HepG2 (cell line): ENCODE measurements around the gene AMBRA1. TPM values are rescaled to one million over a fixed set of nuclear protein-coding genes. Genes with fewer than 3 reads are reported as not detected.

Experiments
- ATAC-seq: fragments of 200-7000 bp; cut with Tn5 transposase; 3 replicates; pipeline ENCODE4 v1.9.1; 2020; ENCODE audit warnings: mild to moderate bottlenecking, moderate library complexity
- BruUV-seq: library from RNA; stranded (reverse); fragments of 400-500 nt; replicated peaks from 2 replicates; lab custom pipeline; 2021; lab: Mats Ljungman, UMichigan
- CTCF ChIA-PET: fragments of 300-600 bp; formaldehyde crosslinking; extraction: SDS; loops from one replicate; lab custom pipeline; 2021; ENCODE audit warnings: low total read pairs, inconsistent platforms, low intra/inter-chr PET ratio; lab: Yijun Ruan, JAX
- POLR2A ChIA-PET: fragments of 350-600 bp; sonication (Branson Sonifier 250); formaldehyde crosslinking; loops from one replicate; lab custom pipeline; 2020; ENCODE audit warnings: antibody characterized with exemption, inconsistent platforms; lab: Yijun Ruan, JAX
- DNase-seq: peaks from one replicate; pipeline ENCODE4 v3.0.0-alpha.2; 2015; ENCODE audit warnings: low spot score
- FAIRE-seq: peaks from 3 replicates; lab custom pipeline; 2011; peaks lifted over from hg19 to GRCh38; lab: Jason Lieb, UNC
- H2AFZ ChIP-seq: one replicate; pipeline ENCODE4 v1.6.1; 2011; ENCODE audit warnings: low read length, inconsistent platforms
- H3K27ac ChIP-seq: fragments of 300-600 bp; 3 replicates; pipeline ENCODE4 v1.8.0; 2011; ENCODE audit warnings: mixed run types, mild to moderate bottlenecking, mixed read lengths, low read length, inconsistent platforms; ENCODE audit not compliant: insufficient read depth; ENCODE audit errors: extremely low read length
- H3K27me3 ChIP-seq, 2 experiments: fragments of 200-600 bp in 1 of 2; 2 replicates in 1 of 2; 3 replicates in 1 of 2; pipeline versions ENCODE4 v1.6.0 to v1.8.0; 2011; ENCODE audit warnings: low read length in 2 of 2, mild to moderate bottlenecking in 2 of 2, moderate library complexity in 2 of 2, inconsistent platforms in 1 of 2; ENCODE audit not compliant: insufficient read depth in 2 of 2, control insufficient read depth in 1 of 2
- H3K36me3 ChIP-seq, 2 experiments: fragments of 200-600 bp in 1 of 2; replicated peaks in 1 of 2; 2 replicates in 1 of 2; 3 replicates in 1 of 2; pipeline versions ENCODE4 v1.5.1 to v1.8.0; 2011; ENCODE audit warnings: low read length in 2 of 2, inconsistent platforms in 1 of 2; ENCODE audit not compliant: insufficient read depth in 2 of 2, control insufficient read depth in 1 of 2
- H3K4me1 ChIP-seq: 2 replicates; pipeline ENCODE4 v1.5.1; 2012; ENCODE audit warnings: low read length, inconsistent platforms; ENCODE audit not compliant: insufficient read depth
- H3K4me2 ChIP-seq: 2 replicates; pipeline ENCODE4 v1.6.0; 2011; ENCODE audit warnings: low read depth, low read length, inconsistent platforms
- H3K4me3 ChIP-seq, 3 experiments: fragments of 200-600 bp in 1 of 3; sonication (generic), shearing (Covaris generic) in 1 of 3; replicated peaks in 1 of 3; 2 replicates each; pipeline ENCODE4 v1.5.1; 2011 to 2016; ENCODE audit warnings: low read length in 3 of 3, inconsistent platforms in 2 of 3, low read depth in 2 of 3, mild to moderate bottlenecking in 2 of 3, control low read depth in 1 of 3, mixed read lengths in 1 of 3; ENCODE audit not compliant: insufficient read depth in 1 of 3
- H3K79me2 ChIP-seq: one replicate; pipeline ENCODE4 v1.6.1; 2011; ENCODE audit warnings: low read length, inconsistent platforms; ENCODE audit not compliant: insufficient read depth
- H3K9ac ChIP-seq: 2 replicates; pipeline ENCODE4 v1.6.0; 2011; ENCODE audit warnings: mild to moderate bottlenecking, low read depth, low read length, inconsistent platforms; ENCODE audit not compliant: insufficient read depth
- H3K9me3 ChIP-seq: 2 replicates; pipeline ENCODE4 v1.5.1; 2012; ENCODE audit warnings: mild to moderate bottlenecking, low read length
- H4K20me1 ChIP-seq: 2 replicates; pipeline ENCODE4 v1.6.0; 2011; ENCODE audit warnings: inconsistent platforms, mild to moderate bottlenecking, low read length, moderate library complexity; ENCODE audit not compliant: insufficient read depth
- AHDC1 ChIP-seq: sonication (generic); formaldehyde crosslinking; IDR thresholded peaks from 2 replicates; pipeline ENCODE4 v1.5.1; 2020; ENCODE audit warnings: mild to moderate bottlenecking, missing genetic modification reagents, borderline replicate concordance
- ESRRA ChIP-seq: sonication (generic); formaldehyde crosslinking; IDR thresholded peaks from 2 replicates; pipeline ENCODE4 v1.5.1; 2020; ENCODE audit warnings: mild to moderate bottlenecking, low read depth, missing genetic modification reagents
- HMG20A ChIP-seq: IDR thresholded peaks from 2 replicates; pipeline ENCODE4 v1.6.1; 2016; ENCODE audit warnings: borderline replicate concordance
- MYPOP ChIP-seq: sonication (generic); formaldehyde crosslinking; IDR thresholded peaks from 2 replicates; pipeline ENCODE4 v1.8.1; 2023; ENCODE audit warnings: mild to moderate bottlenecking, moderate library complexity, missing genetic modification reagents
- PHF21A ChIP-seq: sonication (generic); formaldehyde crosslinking; IDR thresholded peaks from 2 replicates; pipeline ENCODE4 v1.5.0; 2020; ENCODE audit warnings: mild to moderate bottlenecking, missing genetic modification reagents
- PRDM15 ChIP-seq: sonication (generic); formaldehyde crosslinking; IDR thresholded peaks from 2 replicates; pipeline ENCODE4 v1.4.0; 2020; ENCODE audit warnings: missing genetic modification reagents
- SOX5 ChIP-seq: IDR thresholded peaks from 2 replicates; pipeline ENCODE4 v1.6.1; 2016; ENCODE audit warnings: borderline replicate concordance
- TERF1 ChIP-seq: sonication (generic); formaldehyde crosslinking; IDR thresholded peaks from 2 replicates; pipeline ENCODE4 v1.8.0; 2022; ENCODE audit warnings: mild to moderate bottlenecking, missing genetic modification reagents, moderate library complexity
- ZNF432 ChIP-seq: sonication (generic); formaldehyde crosslinking; IDR thresholded peaks from 2 replicates; pipeline ENCODE4 v1.5.0; 2020; ENCODE audit warnings: missing genetic modification reagents, mild to moderate bottlenecking, borderline replicate concordance
- ZNF44 ChIP-seq: sonication (generic); formaldehyde crosslinking; IDR thresholded peaks from 2 replicates; pipeline ENCODE4 v1.5.1; 2020; ENCODE audit warnings: mild to moderate bottlenecking, missing genetic modification reagents
- ZNF777 ChIP-seq: sonication (generic); formaldehyde crosslinking; IDR thresholded peaks from 2 replicates; pipeline ENCODE4 v1.4.0; 2020; ENCODE audit warnings: missing genetic modification reagents
- ZNF841 ChIP-seq: sonication (generic); formaldehyde crosslinking; IDR thresholded peaks from 2 replicates; pipeline ENCODE4 v1.8.1; 2023; ENCODE audit warnings: missing genetic modification reagents, borderline replicate concordance
- WGBS: methylation state at CpG from one replicate; pipeline ENCODE4 v1.1.6; 2017; ENCODE audit warnings: low lambda C conversion rate; 5-methylcytosine and 5-hydroxymethylcytosine counted together
- in situ Hi-C: cut with HindIII; loops from 2 replicates; pipeline ENCODE4 v1.10.0; 2017; ENCODE audit warnings: low pct_unique_long_range_greater_than_20kb; ENCODE audit not compliant: extremely low pct_ligation_motif_present
- intact Hi-C: fragments of 100-400 bp; cut with micrococcal nuclease; formaldehyde crosslinking; loops from one replicate; pipeline ENCODE4 v1.10.0; 2022; ENCODE audit not compliant: unreplicated experiment
- polyA plus RNA-seq, 8 experiments: library from polyadenylated mRNA; depleted of rRNA in 3 of 8; stranded (reverse) in 7 of 8; unstranded in 1 of 8; fragments of >200 nt; fragmentation: Illumina TruSeq in 4 of 8; extraction: Trizol in 4 of 8; gene quantifications; 2 replicates each; pipeline versions ENCODE4 v1.2.1 to v1.2.3, GENCODE V29; 2011 to 2016; ENCODE audit warnings: low read depth in 4 of 8, missing spikeins in 1 of 8, mixed read lengths in 1 of 8; ENCODE audit not compliant: insufficient read depth in 1 of 8
- total RNA-seq, 5 experiments: library from RNA; depleted of rRNA; stranded (reverse); fragments of >200 nt; fragmentation: Illumina TruSeq; extraction: Trizol; gene quantifications; 2 replicates each; pipeline ENCODE4 v1.2.3, GENCODE V29; 2016; ENCODE audit warnings: low read depth in 1 of 5

The AMBRA1 gene
- total and polyA plus RNA-seq, 2 of the 13 experiments (the other 11 are each of a cell fraction or from before 2014, with no cell fraction given), result 15.7 to 26.0 TPM

GRCh38 chr11:46387456-46387855 is 206.4 kb downstream of the AMBRA1 start:
- Histone ChIP-seq H2AFZ (no peak overlapping the region), H3K4me3 (peak overlapping the region in 2 of 3 experiments; percentile 31 to 82; a peak in 2 of 6 replicates), H3K79me2 (no peaks in the 10 kb centered on the region), H3K4me1 (peaks cover 58% of the 10 kb centered on the region), H3K36me3 (0 out of 5 replicates have a peak, but pooled peaks cover 0 to 1% of the 10 kb centered on the region in 2 experiments), H4K20me1 (peaks cover 14% of the 10 kb centered on the region), H3K4me2 (peak overlapping the region; percentile 97), H3K27ac (no peak overlapping the region), H3K27me3 (peaks cover 13 to 36% of the 10 kb centered on the region in 2 experiments), H3K9ac (no peak overlapping the region), H3K9me3 (no peaks in the 10 kb centered on the region)
- ATAC-seq, result no peak
- ChIA-PET POLR2A (no interaction called here), CTCF (no interaction called here)
- no TSS peak for BruUV-seq
- 40% methylated on average over 4 of the region's 5 CpGs for WGBS
- no peak for DNase-seq
- no peak for FAIRE-seq
- intact Hi-C loops, result no loop called here
- in situ Hi-C loops, result loop anchor here (5.0 kb wide), 1 partner anchor 145 kb away; no protein-coding TSS in a partner anchor
- TF ChIP-seq AHDC1 (no peak), ZNF841 (CRISPR knock-in tag) (no peak), SOX5 (CRISPR knock-in tag) (no peak), MYPOP (CRISPR knock-in tag) (no peak), HMG20A (CRISPR knock-in tag) (no peak), TERF1 (CRISPR knock-in tag) (no peak), PRDM15 (CRISPR knock-in tag) (no peak), ZNF777 (CRISPR knock-in tag) (no peak), ESRRA (CRISPR knock-in tag) (no peak), ZNF432 (CRISPR knock-in tag) (no peak), ZNF44 (CRISPR knock-in tag) (no peak), PHF21A (no peak)
